HepG2 (cell line): Measurements from ENCODE around the gene PPBP. TPM values are rescaled to one million over a fixed set of nuclear protein-coding genes. Genes with fewer than 3 reads are reported as not detected.

Source experiments
- ATAC-seq: fragments of 200-7000 bp; cut with Tn5 transposase; 3 replicates; pipeline ENCODE4 v1.9.1; 2020; ENCODE audit warnings: mild to moderate bottlenecking, moderate library complexity
- BruUV-seq: library from RNA; stranded (reverse); fragments of 400-500 nt; replicated peaks from 2 replicates; lab custom pipeline; 2021; lab: Mats Ljungman, UMichigan
- CTCF ChIA-PET: fragments of 300-600 bp; formaldehyde crosslinking; extraction: SDS; loops from one replicate; lab custom pipeline; 2021; ENCODE audit warnings: low total read pairs, inconsistent platforms, low intra/inter-chr PET ratio; lab: Yijun Ruan, JAX
- POLR2A ChIA-PET: fragments of 350-600 bp; sonication (Branson Sonifier 250); formaldehyde crosslinking; loops from one replicate; lab custom pipeline; 2020; ENCODE audit warnings: antibody characterized with exemption, inconsistent platforms; lab: Yijun Ruan, JAX
- DNase-seq: peaks from one replicate; pipeline ENCODE4 v3.0.0-alpha.2; 2015; ENCODE audit warnings: low spot score
- FAIRE-seq: peaks from 3 replicates; lab custom pipeline; 2011; peaks lifted over from hg19 to GRCh38; lab: Jason Lieb, UNC
- H2AFZ ChIP-seq: one replicate; pipeline ENCODE4 v1.6.1; 2011; ENCODE audit warnings: low read length, inconsistent platforms
- H3K27ac ChIP-seq: fragments of 300-600 bp; 3 replicates; pipeline ENCODE4 v1.8.0; 2011; ENCODE audit warnings: mixed run types, mild to moderate bottlenecking, mixed read lengths, low read length, inconsistent platforms; ENCODE audit not compliant: insufficient read depth; ENCODE audit errors: extremely low read length
- H3K27me3 ChIP-seq, 2 experiments: fragments of 200-600 bp in 1 of 2; 2 replicates in 1 of 2; 3 replicates in 1 of 2; pipeline versions ENCODE4 v1.6.0 to v1.8.0; 2011; ENCODE audit warnings: low read length in 2 of 2, mild to moderate bottlenecking in 2 of 2, moderate library complexity in 2 of 2, inconsistent platforms in 1 of 2; ENCODE audit not compliant: insufficient read depth in 2 of 2, control insufficient read depth in 1 of 2
- H3K36me3 ChIP-seq, 2 experiments: fragments of 200-600 bp in 1 of 2; replicated peaks in 1 of 2; 2 replicates in 1 of 2; 3 replicates in 1 of 2; pipeline versions ENCODE4 v1.5.1 to v1.8.0; 2011; ENCODE audit warnings: low read length in 2 of 2, inconsistent platforms in 1 of 2; ENCODE audit not compliant: insufficient read depth in 2 of 2, control insufficient read depth in 1 of 2
- H3K4me1 ChIP-seq: 2 replicates; pipeline ENCODE4 v1.5.1; 2012; ENCODE audit warnings: low read length, inconsistent platforms; ENCODE audit not compliant: insufficient read depth
- H3K4me2 ChIP-seq: 2 replicates; pipeline ENCODE4 v1.6.0; 2011; ENCODE audit warnings: low read depth, low read length, inconsistent platforms
- H3K4me3 ChIP-seq, 3 experiments: fragments of 200-600 bp in 1 of 3; sonication (generic), shearing (Covaris generic) in 1 of 3; replicated peaks in 1 of 3; 2 replicates each; pipeline ENCODE4 v1.5.1; 2011 to 2016; ENCODE audit warnings: low read length in 3 of 3, inconsistent platforms in 2 of 3, low read depth in 2 of 3, mild to moderate bottlenecking in 2 of 3, control low read depth in 1 of 3, mixed read lengths in 1 of 3; ENCODE audit not compliant: insufficient read depth in 1 of 3
- H3K79me2 ChIP-seq: one replicate; pipeline ENCODE4 v1.6.1; 2011; ENCODE audit warnings: low read length, inconsistent platforms; ENCODE audit not compliant: insufficient read depth
- H3K9ac ChIP-seq: 2 replicates; pipeline ENCODE4 v1.6.0; 2011; ENCODE audit warnings: mild to moderate bottlenecking, low read depth, low read length, inconsistent platforms; ENCODE audit not compliant: insufficient read depth
- H3K9me3 ChIP-seq: 2 replicates; pipeline ENCODE4 v1.5.1; 2012; ENCODE audit warnings: mild to moderate bottlenecking, low read length
- H4K20me1 ChIP-seq: 2 replicates; pipeline ENCODE4 v1.6.0; 2011; ENCODE audit warnings: inconsistent platforms, mild to moderate bottlenecking, low read length, moderate library complexity; ENCODE audit not compliant: insufficient read depth
- CC2D1A ChIP-seq: sonication (generic); formaldehyde crosslinking; IDR thresholded peaks from 2 replicates; pipeline ENCODE4 v1.8.1; 2023; ENCODE audit warnings: mild to moderate bottlenecking, missing genetic modification reagents
- FOXO1 ChIP-seq: sonication (generic); formaldehyde crosslinking; IDR thresholded peaks from 2 replicates; pipeline ENCODE4 v1.4.0; 2020; ENCODE audit warnings: missing genetic modification reagents
- GATA4 ChIP-seq: sonication (generic); IDR thresholded peaks from 2 replicates; pipeline ENCODE4 v1.6.1; 2016; ENCODE audit warnings: antibody characterized with exemption, low read depth, borderline replicate concordance
- GFI1 ChIP-seq: sonication (generic); formaldehyde crosslinking; IDR thresholded peaks from 2 replicates; pipeline ENCODE4 v1.5.0; 2020; ENCODE audit warnings: missing genetic modification reagents, mild to moderate bottlenecking, borderline replicate concordance
- KLF15 ChIP-seq: sonication (generic); formaldehyde crosslinking; IDR thresholded peaks from 2 replicates; pipeline ENCODE4 v1.8.1; 2023; ENCODE audit warnings: borderline replicate concordance, mild to moderate bottlenecking, inconsistent platforms, missing genetic modification reagents, mixed read lengths
- MAFF ChIP-seq: IDR thresholded peaks from 2 replicates; pipeline ENCODE4 v1.6.1; 2011; ENCODE audit warnings: low read depth, low read length, improper control_type of control experiment
- MLXIP ChIP-seq: sonication (generic); formaldehyde crosslinking; IDR thresholded peaks from 2 replicates; pipeline ENCODE4 v1.9.0; 2021; ENCODE audit warnings: missing genetic modification reagents, borderline replicate concordance
- MXI1 ChIP-seq: IDR thresholded peaks from 3 replicates; pipeline ENCODE4 v1.6.1; 2012; ENCODE audit warnings: low read depth, low read length, inconsistent platforms, borderline replicate concordance
- SIN3A ChIP-seq: IDR thresholded peaks from 2 replicates; pipeline ENCODE4 v1.6.1; 2011; ENCODE audit warnings: low read depth, mild to moderate bottlenecking, control low read depth, low read length, borderline replicate concordance
- SOX13 ChIP-seq, 3 experiments: fragments of 450-650 bp in 1 of 3; sonication (generic) in 1 of 3; formaldehyde crosslinking in 1 of 3; IDR thresholded peaks in 2 of 3; conservative IDR thresholded peaks in 1 of 3; 2 replicates each; pipeline versions ENCODE4 v1.5.0 to v1.6.1; 2016 to 2020; ENCODE audit warnings: antibody characterized with exemption in 1 of 3, mild to moderate bottlenecking in 1 of 3, missing compliant biosample characterization in 1 of 3, missing genetic modification reagents in 1 of 3, moderate library complexity in 1 of 3
- ZNF232 ChIP-seq: sonication (generic); formaldehyde crosslinking; IDR thresholded peaks from 2 replicates; pipeline ENCODE4 v1.4.0; 2020; ENCODE audit warnings: missing genetic modification reagents, borderline replicate concordance
- ZNF253 ChIP-seq: sonication (generic); formaldehyde crosslinking; IDR thresholded peaks from 2 replicates; pipeline ENCODE4 v1.8.0; 2022; ENCODE audit warnings: mild to moderate bottlenecking, missing genetic modification reagents, borderline replicate concordance
- ZNF776 ChIP-seq: sonication (generic); formaldehyde crosslinking; IDR thresholded peaks from 2 replicates; pipeline ENCODE4 v1.4.0; 2020; ENCODE audit warnings: mild to moderate bottlenecking, missing genetic modification reagents
- WGBS: methylation state at CpG from one replicate; pipeline ENCODE4 v1.1.6; 2017; ENCODE audit warnings: low lambda C conversion rate; 5-methylcytosine and 5-hydroxymethylcytosine counted together
- in situ Hi-C: cut with HindIII; loops from 2 replicates; pipeline ENCODE4 v1.10.0; 2017; ENCODE audit warnings: low pct_unique_long_range_greater_than_20kb; ENCODE audit not compliant: extremely low pct_ligation_motif_present
- intact Hi-C: fragments of 100-400 bp; cut with micrococcal nuclease; formaldehyde crosslinking; loops from one replicate; pipeline ENCODE4 v1.10.0; 2022; ENCODE audit not compliant: unreplicated experiment
- polyA plus RNA-seq, 8 experiments: library from polyadenylated mRNA; depleted of rRNA in 3 of 8; stranded (reverse) in 7 of 8; unstranded in 1 of 8; fragments of >200 nt; fragmentation: Illumina TruSeq in 4 of 8; extraction: Trizol in 4 of 8; gene quantifications; 2 replicates each; pipeline versions ENCODE4 v1.2.1 to v1.2.3, GENCODE V29; 2011 to 2016; ENCODE audit warnings: low read depth in 4 of 8, missing spikeins in 1 of 8, mixed read lengths in 1 of 8; ENCODE audit not compliant: insufficient read depth in 1 of 8
- total RNA-seq, 5 experiments: library from RNA; depleted of rRNA; stranded (reverse); fragments of >200 nt; fragmentation: Illumina TruSeq; extraction: Trizol; gene quantifications; 2 replicates each; pipeline ENCODE4 v1.2.3, GENCODE V29; 2016; ENCODE audit warnings: low read depth in 1 of 5
- TF ChIP-seq, protein P1 (sequence below): IDR thresholded peaks from 2 replicates; pipeline ENCODE4 v1.6.1; 2016; ENCODE audit warnings: control low read depth

PPBP gene
- total and polyA plus RNA-seq, 2 of the 13 experiments (the other 11 are each of a cell fraction or from before 2014, with no cell fraction given): not detected

GRCh38 chr4:74021601-74022000 lies 33.6 kb upstream of the PPBP start:
- Histone ChIP-seq H3K4me2 (no peak overlapping the region), H3K79me2 (no peaks in the 10 kb centered on the region), H3K27ac (no peak overlapping the region), H3K4me3 (no peak overlapping the region), H3K27me3 (no peaks in the 10 kb centered on the region), H2AFZ (no peak overlapping the region), H3K9ac (no peak overlapping the region), H3K9me3 (no peaks in the 10 kb centered on the region), H4K20me1 (no peaks in the 10 kb centered on the region), H3K4me1 (no peaks in the 10 kb centered on the region), H3K36me3 (no peaks in the 10 kb centered on the region)
- in situ Hi-C loops (no loop called here), intact Hi-C loops (no loop called here)
- DNase-seq: no peak
- 6% methylated on average over 2 of the region's 2 CpGs for WGBS
- TF ChIP-seq ZNF253 (CRISPR knock-in tag) (no peak), FOXO1 (CRISPR knock-in tag) (no peak), CC2D1A (CRISPR knock-in tag) (no peak), SIN3A (no peak), MAFF (no peak), SOX13 (IDR thresholded peaks at IDR 0.05) (no peak), SOX13 (CRISPR knock-in tag; conservative IDR thresholded peaks at IDR 0.05 in 1 of 2, IDR thresholded peaks at IDR 0.05 in 1 of 2) (no peak), ZNF776 (no peak), KLF15 (no peak), MLXIP (CRISPR knock-in tag) (no peak), GATA4 (no peak), MXI1 (no peak), ZNF232 (CRISPR knock-in tag) (no peak), GFI1 (CRISPR knock-in tag) (no peak)
- TF ChIP-seq, protein P1, sequence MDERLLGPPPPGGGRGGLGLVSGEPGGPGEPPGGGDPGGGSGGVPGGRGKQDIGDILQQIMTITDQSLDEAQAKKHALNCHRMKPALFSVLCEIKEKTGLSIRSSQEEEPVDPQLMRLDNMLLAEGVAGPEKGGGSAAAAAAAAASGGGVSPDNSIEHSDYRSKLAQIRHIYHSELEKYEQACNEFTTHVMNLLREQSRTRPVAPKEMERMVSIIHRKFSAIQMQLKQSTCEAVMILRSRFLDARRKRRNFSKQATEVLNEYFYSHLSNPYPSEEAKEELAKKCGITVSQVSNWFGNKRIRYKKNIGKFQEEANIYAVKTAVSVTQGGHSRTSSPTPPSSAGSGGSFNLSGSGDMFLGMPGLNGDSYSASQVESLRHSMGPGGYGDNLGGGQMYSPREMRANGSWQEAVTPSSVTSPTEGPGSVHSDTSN (CRISPR knock-in tag): no peak
- BruUV-seq: no TSS peak
- no peak for ATAC-seq
- ChIA-PET POLR2A (no interaction called here), CTCF (no interaction called here)
- no peak for FAIRE-seq
